Common myeloid progenitor, CD34-positive (primary cell): Measurements from ENCODE around the gene LCTL. TPM values are rescaled to one million over a fixed set of nuclear protein-coding genes. Genes with fewer than 3 reads are reported as not detected.

Source experiments
- CTCF ChIA-PET: fragments of 350-600 bp; sonication (Branson Sonifier 250); formaldehyde crosslinking; loops from one replicate; lab custom pipeline; 2021; ENCODE audit warnings: antibody characterized with exemption; lab: Charles Lee
- POLR2A ChIA-PET: fragments of 350-600 bp; sonication (Branson Sonifier 250); formaldehyde crosslinking; loops from one replicate; lab custom pipeline; 2021; ENCODE audit warnings: antibody characterized with exemption; lab: Charles Lee
- DNase-seq, 3 donors: peaks; one replicate each; pipeline versions ENCODE4 v3.0.0 to v3.0.0-alpha.2; 2013
- H3K27ac ChIP-seq, 2 experiments: 1 replicate in 1 of 2; 2 replicates in 1 of 2; pipeline ENCODE4 v1.7.0; 2013; ENCODE audit warnings: inconsistent platforms in 2 of 2, low read length in 2 of 2, mild to moderate bottlenecking in 2 of 2, low read depth in 1 of 2, moderate library complexity in 1 of 2; ENCODE audit not compliant: severe bottlenecking in 2 of 2, insufficient read depth in 1 of 2, poor library complexity in 1 of 2
- H3K27me3 ChIP-seq, 5 experiments: replicated peaks in 2 of 5; 1 replicate in 3 of 5; 2 replicates in 2 of 5; pipeline versions ENCODE4 v1.6.1 to v1.7.0; 2013; ENCODE audit warnings: low read length in 4 of 5, mild to moderate bottlenecking in 2 of 5, moderate library complexity in 2 of 5, inconsistent platforms in 1 of 5; ENCODE audit not compliant: insufficient read depth in 5 of 5, control insufficient read depth in 4 of 5
- H3K36me3 ChIP-seq, 4 experiments: 1 replicate in 2 of 4; 2 replicates in 2 of 4; pipeline versions ENCODE4 v1.6.1 to v1.7.0; 2013; ENCODE audit warnings: low read length in 3 of 4, control low read depth in 1 of 4, mild to moderate bottlenecking in 1 of 4; ENCODE audit not compliant: control insufficient read depth in 4 of 4, insufficient read depth in 4 of 4
- H3K4me1 ChIP-seq, 4 experiments: 1 replicate in 3 of 4; 2 replicates in 1 of 4; pipeline versions ENCODE4 v1.6.1 to v1.7.1; 2013; ENCODE audit warnings: low read length in 3 of 4, mild to moderate bottlenecking in 3 of 4, control low read depth in 1 of 4, inconsistent platforms in 1 of 4, moderate library complexity in 1 of 4; ENCODE audit not compliant: control insufficient read depth in 4 of 4, insufficient read depth in 4 of 4; ENCODE audit errors: control extremely low read depth in 1 of 4
- H3K4me3 ChIP-seq, 7 experiments: 1 replicate in 4 of 7; 2 replicates in 3 of 7; pipeline versions ENCODE4 v1.5.1 to v1.7.0; 2013; ENCODE audit warnings: mild to moderate bottlenecking in 7 of 7, low read length in 6 of 7, moderate library complexity in 6 of 7, inconsistent platforms in 2 of 7, low read depth in 2 of 7, control low read depth in 1 of 7; ENCODE audit not compliant: insufficient read depth in 4 of 7, control insufficient read depth in 1 of 7; ENCODE audit errors: extremely low read depth in 1 of 7
- H3K9me3 ChIP-seq, 5 experiments: 1 replicate in 4 of 5; 2 replicates in 1 of 5; pipeline versions ENCODE4 v1.6.1 to v1.7.1; 2013; ENCODE audit warnings: low read length in 4 of 5, mild to moderate bottlenecking in 2 of 5, inconsistent platforms in 1 of 5, low read depth in 1 of 5, moderate library complexity in 1 of 5; ENCODE audit not compliant: control insufficient read depth in 4 of 5, insufficient read depth in 2 of 5; ENCODE audit errors: control extremely low read depth in 1 of 5
- WGBS: methylation state at CpG from one replicate; pipeline ENCODE4 v1.1.5; 2013; ENCODE audit not compliant: insufficient coverage; 5-methylcytosine and 5-hydroxymethylcytosine counted together
- polyA plus RNA-seq: library from polyadenylated mRNA; unstranded; fragments of 120-200 nt; gene quantifications from one replicate; pipeline ENCODE4 v1.2.1, GENCODE V29; 2013

Gene LCTL
- 0.07 TPM for polyA plus RNA-seq

GRCh38 chr15:66565741-66566144, at the start of gene LCTL:
LCTL (minus strand) TSS chr15:66565998; CDS start chr15:66565365, 633 bp downstream.
- Histone ChIP-seq H3K27ac (no peak within 1 kb of the TSS), H3K4me3 (no peak within 1 kb of the TSS), H3K4me1 (peaks cover 0 to 2% (median 0%) of the 10 kb centered on the region in 4 experiments), H3K36me3 (no peaks in the 10 kb centered on the region), H3K27me3 (no peaks in the 10 kb centered on the region), H3K9me3 (no peaks in the 10 kb centered on the region)
- no peak for DNase-seq
- 84% methylated on average over 12 of the region's 14 CpGs for WGBS
- ChIA-PET POLR2A (no interaction called here), CTCF (interaction anchor here (0.6 to 3.2 kb wide), 6 partner anchors 10 to 714 kb away, joined by 3 to 18 read pairs (median 3); no protein-coding TSS in a partner anchor)

- H3K9me3 ChIP-seq, result no peaks in the 10 kb centered on the region
- no peaks in the 10 kb centered on the region for H3K27me3 ChIP-seq
Measured at GRCh38 chr15:66614951-66615760, 49.4 kb upstream of the LCTL start.

DNA sequence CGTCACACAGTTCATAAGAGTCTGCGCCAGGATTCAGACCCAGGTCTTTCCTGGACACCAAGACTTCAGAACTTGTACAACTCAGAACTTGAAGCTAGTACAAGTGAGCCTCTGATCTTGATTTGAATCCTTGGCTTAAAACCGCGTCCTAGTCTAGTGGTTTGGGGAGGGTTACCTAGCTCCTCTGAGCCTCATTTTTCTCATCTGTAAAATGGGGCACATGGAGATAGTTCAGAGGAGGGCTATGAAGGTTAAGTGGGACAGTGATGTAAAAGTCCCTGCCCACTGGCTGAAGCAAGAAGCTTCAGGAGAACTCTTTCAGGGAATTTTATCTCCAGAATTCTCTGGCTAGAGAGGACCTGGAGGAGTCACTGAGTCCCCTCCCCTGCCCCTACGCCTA, 48.7 kb upstream of the LCTL start:
- DNase-seq, result no peak
- WGBS, result 98% methylated on average over 4 of the region's 5 CpGs
- ChIA-PET CTCF (interaction anchor here (0.8 to 18.4 kb wide), 10 partner anchors 12 to 158 kb away, joined by 3 to 153 read pairs (median 4); partner anchors contain the start of gene SMAD6), POLR2A (interaction anchor here (0.9 to 2.0 kb wide), 2 partner anchors 16 to 18 kb away, joined by 3 to 5 read pairs; no protein-coding TSS in a partner anchor)
- H3K27me3 ChIP-seq, result no peaks in the 10 kb centered on the region
- no peak overlapping the region for H3K27ac ChIP-seq
- peaks cover 24 to 79% (median 63%) of the 10 kb centered on the region in 4 experiments for H3K4me1 ChIP-seq
- H3K36me3 ChIP-seq, result no peaks in the 10 kb centered on the region
- no peaks in the 10 kb centered on the region for H3K9me3 ChIP-seq
- H3K4me3 ChIP-seq, result no peak overlapping the region

More at GRCh38 chr15:66614951-66615760, 49.4 kb upstream of the LCTL start:
- no peak overlapping the region for H3K27ac ChIP-seq
- WGBS, result 34% methylated on average over 8 of the region's 8 CpGs
- ChIA-PET POLR2A (interaction anchor here (0.6 to 2.0 kb wide), 5 partner anchors 16 to 150 kb away, joined by 3 to 6 read pairs (median 4); no protein-coding TSS in a partner anchor), CTCF (interaction anchor here (0.7 to 18.4 kb wide), 16 partner anchors 10 to 236 kb away, joined by 3 to 153 read pairs (median 4); partner anchors contain the start of gene SMAD6)
- H3K4me3 ChIP-seq, result peak overlapping the region in 3 of 7 experiments; percentile 10 to 62 (median 27)
- DNase-seq, result peak; percentile 25 to 74 (median 61)
- H3K36me3 ChIP-seq, result no peaks in the 10 kb centered on the region
- peaks cover 24 to 81% (median 68%) of the 10 kb centered on the region in 4 experiments for H3K4me1 ChIP-seq

- H3K27ac ChIP-seq, result no peak overlapping the region
- peak overlapping the region in 1 of 7 experiments; percentile 24 for H3K4me3 ChIP-seq
- peaks cover 24 to 71% (median 57%) of the 10 kb centered on the region in 4 experiments for H3K4me1 ChIP-seq
- ChIA-PET POLR2A (no interaction called here), CTCF (interaction anchor here (0.8 to 18.4 kb wide), 7 partner anchors 11 to 237 kb away, joined by 3 to 153 read pairs (median 3); partner anchors contain the start of gene SMAD6)
- peak; percentile 71 to 95 (median 92) for DNase-seq
- H3K9me3 ChIP-seq, result no peaks in the 10 kb centered on the region
- no peaks in the 10 kb centered on the region for H3K27me3 ChIP-seq
- no peaks in the 10 kb centered on the region for H3K36me3 ChIP-seq
- 4% methylated on average over 3 of the region's 3 CpGs for WGBS
Measured at GRCh38 chr15:66613743-66614142, 47.9 kb upstream of the LCTL start.

- H3K27ac ChIP-seq, result no peak overlapping the region
- no peaks in the 10 kb centered on the region for H3K9me3 ChIP-seq
- WGBS, result 98% methylated on average over 9 of the region's 13 CpGs
- peaks cover 18 to 52% (median 38%) of the 10 kb centered on the region in 4 experiments for H3K4me1 ChIP-seq
- H3K36me3 ChIP-seq, result no peaks in the 10 kb centered on the region
- no peak overlapping the region for H3K4me3 ChIP-seq
- ChIA-PET POLR2A (no interaction called here), CTCF (interaction anchor here (0.6 to 18.4 kb wide), 6 partner anchors 47 to 253 kb away, joined by 3 to 153 read pairs (median 3); partner anchors contain the start of gene SMAD6)
- no peaks in the 10 kb centered on the region for H3K27me3 ChIP-seq
- no peak for DNase-seq
Measured at GRCh38 chr15:66611257-66612053, 45.7 kb upstream of the LCTL start.

DNA sequence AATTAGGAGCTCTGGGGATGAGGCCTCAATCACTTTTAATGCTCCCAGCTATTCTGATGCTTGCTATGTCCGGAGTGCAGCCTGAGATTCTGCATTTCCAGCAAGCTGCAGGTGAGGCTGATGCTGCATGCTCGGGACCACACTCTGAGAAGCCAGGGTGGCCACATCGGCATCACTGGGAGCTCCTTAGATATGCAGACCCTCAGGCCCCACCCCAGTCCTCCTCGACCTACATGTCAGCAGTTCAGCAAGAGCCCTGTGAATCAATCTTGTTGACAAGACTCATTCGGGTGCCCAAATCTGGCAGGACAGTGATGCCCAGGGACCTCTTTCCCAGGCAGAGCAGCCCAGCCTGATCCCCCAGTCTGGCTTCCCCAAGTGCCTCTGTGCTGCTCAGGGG, 44.1 kb upstream of the LCTL start:
- POLR2A ChIA-PET, result no interaction called here
- Histone ChIP-seq H3K27ac (no peak overlapping the region), H3K36me3 (no peaks in the 10 kb centered on the region), H3K27me3 (no peaks in the 10 kb centered on the region), H3K9me3 (no peaks in the 10 kb centered on the region), H3K4me3 (no peak overlapping the region), H3K4me1 (peaks cover 12 to 37% (median 22%) of the 10 kb centered on the region in 4 experiments)
- no peak for DNase-seq
- CTCF ChIA-PET, result interaction anchor here (0.6 to 18.4 kb wide), 7 partner anchors 9 to 254 kb away, joined by 3 to 153 read pairs (median 6); partner anchors contain the start of gene SMAD6
- WGBS, result 91% methylated on average over 5 of the region's 5 CpGs
